ENCODE measurements around the gene MAP3K14.
A peak's percentile ranks its signal among the peaks of the same experiment; 100 is the strongest.

MAP3K14 gene

GRCh38 chr17:45277216-45277849, 39.5 kb downstream of the MAP3K14 start:
- DNase-seq = peak; percentile 77

- no peak for DNase-seq
These were observed 40.8 kb downstream of the MAP3K14 start for GRCh38 chr17:45276031-45276430.

GRCh38 chr17:45274033-45274432, 42.8 kb downstream of the MAP3K14 start:
- DNase-seq = no peak

- no peak for DNase-seq
These were observed 43.3 kb downstream of the MAP3K14 start for GRCh38 chr17:45273551-45273957.

DNA sequence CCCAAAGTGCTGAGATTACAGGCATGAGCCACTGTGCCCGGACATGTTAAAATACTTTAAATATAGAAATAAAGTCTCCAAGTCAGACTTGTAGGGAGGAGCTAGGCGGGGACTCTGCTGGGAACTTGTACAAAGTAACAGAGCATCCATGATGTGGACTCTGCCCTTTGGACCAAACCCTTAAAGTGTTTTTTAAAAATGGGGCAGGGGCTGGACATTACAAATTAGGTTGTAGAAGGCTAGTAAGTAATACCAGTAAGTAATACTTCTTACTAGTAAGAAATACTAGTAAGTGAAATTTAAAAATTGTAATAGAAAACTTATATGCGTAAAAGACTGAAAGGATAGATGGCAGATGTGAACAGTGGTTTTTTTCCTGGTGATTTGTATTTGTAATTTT, 45.2 kb downstream of the MAP3K14 start:
- DNase-seq = no peak

- peak; percentile 16 for DNase-seq
These were observed 45.9 kb downstream of the MAP3K14 start for GRCh38 chr17:45270828-45271418.

GRCh38 chr17:45269912-45270311, 46.9 kb downstream of the MAP3K14 start:
- DNase-seq = no peak

- no peak for DNase-seq
These were observed 49.3 kb downstream of the MAP3K14 start for GRCh38 chr17:45267436-45268055.

DNA sequence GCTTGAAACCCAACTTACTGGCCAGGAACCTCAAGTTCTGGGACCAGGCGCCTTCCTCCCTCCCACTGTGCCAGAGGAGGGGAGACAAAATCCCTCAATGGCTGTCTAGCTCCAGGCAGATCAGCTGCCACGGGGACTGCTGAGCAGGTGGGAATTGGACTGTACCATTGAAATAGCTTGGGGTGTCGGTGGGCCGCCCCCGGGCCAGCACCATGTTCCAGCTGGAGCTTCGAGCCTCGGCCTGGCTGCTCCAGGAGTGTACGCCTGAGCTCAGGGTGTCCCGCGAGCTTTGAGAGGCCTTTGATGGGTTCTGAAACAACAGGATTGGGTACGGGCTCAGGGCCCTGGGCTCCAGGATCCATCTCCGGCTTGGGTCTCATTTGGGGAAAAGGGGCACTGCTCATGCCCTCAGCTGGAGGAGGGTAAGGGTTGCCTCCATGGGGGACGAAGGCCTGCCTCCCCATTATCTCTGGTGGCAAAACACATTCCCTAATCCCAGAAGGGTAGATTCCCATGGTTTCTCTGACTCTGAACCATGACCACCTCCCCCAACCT, 50.4 kb downstream of the MAP3K14 start:
- DNase-seq = no peak

DNA sequence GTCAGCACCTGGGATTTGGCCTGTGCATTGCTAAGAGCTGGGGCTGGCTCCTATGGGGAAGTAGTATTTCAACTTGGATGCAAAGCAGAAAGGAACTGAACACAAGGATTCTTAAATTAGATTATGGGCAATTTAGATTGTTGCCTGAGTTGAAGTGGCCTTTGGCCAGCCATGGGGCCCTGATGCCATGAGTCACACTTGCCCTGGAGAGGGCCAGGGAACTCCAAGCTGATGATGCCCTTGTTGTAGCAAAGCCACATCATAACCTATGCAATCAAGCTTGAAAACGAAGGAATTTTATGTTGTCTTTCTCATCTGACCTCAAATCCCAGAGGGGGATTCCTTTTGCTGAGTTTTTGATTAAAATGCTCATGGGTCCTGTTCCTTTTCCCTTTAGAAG, 51.0 kb downstream of the MAP3K14 start:
- no peak for DNase-seq

DNA sequence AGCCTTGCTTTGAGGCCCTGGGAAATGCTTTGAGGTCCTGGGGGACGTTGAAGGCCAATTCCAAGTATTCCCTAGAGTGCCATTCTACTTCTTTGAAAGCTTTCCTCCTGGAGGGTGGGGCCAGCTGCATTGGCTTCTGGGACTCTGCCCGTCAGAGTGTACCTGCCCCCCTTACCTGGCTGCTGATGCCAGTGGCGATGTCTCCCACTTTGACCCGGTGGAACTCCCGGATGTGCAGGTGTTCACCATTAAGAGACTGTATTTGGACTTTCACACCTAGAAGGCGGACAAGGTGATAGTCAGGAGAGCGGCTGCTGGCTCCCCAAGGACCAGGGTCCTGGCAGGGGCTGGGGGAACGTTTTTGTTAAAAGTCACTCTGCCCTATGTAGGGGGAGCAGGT, 51.8 kb downstream of the MAP3K14 start:
- DNase-seq = no peak

- DNase-seq = no peak
These were observed 52.4 kb downstream of the MAP3K14 start for GRCh38 chr17:45264430-45264829.

DNA sequence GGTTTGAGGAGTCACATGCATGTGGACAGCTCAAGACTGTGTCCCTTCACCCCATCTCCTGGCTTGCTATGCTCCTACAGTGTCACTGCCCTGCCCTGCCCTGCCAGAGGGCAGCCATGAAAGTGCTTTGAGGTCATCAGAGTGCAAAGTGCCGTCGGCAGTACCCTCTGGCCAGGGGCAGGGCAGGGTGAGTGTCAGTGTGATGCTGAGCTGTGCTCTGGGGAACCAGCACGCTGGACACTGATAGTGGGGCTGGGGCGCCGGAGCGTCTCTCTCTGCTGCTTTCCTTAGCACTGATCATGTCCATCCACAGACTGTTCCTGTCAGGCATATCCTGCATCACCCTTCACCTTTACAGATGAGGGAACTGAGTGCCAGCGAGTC, 53.4 kb downstream of the MAP3K14 start:
- no peak for DNase-seq

GRCh38 chr17:45262516-45263476, 54.0 kb downstream of the MAP3K14 start:
- DNase-seq = no peak

- DNase-seq = no peak
These were observed 55.0 kb downstream of the MAP3K14 start, which contains the start of gene SPATA32 for GRCh38 chr17:45261577-45262515. SPATA32 (minus strand) TSS chr17:45262094; CDS start chr17:45262016, 78 bp downstream.

DNA sequence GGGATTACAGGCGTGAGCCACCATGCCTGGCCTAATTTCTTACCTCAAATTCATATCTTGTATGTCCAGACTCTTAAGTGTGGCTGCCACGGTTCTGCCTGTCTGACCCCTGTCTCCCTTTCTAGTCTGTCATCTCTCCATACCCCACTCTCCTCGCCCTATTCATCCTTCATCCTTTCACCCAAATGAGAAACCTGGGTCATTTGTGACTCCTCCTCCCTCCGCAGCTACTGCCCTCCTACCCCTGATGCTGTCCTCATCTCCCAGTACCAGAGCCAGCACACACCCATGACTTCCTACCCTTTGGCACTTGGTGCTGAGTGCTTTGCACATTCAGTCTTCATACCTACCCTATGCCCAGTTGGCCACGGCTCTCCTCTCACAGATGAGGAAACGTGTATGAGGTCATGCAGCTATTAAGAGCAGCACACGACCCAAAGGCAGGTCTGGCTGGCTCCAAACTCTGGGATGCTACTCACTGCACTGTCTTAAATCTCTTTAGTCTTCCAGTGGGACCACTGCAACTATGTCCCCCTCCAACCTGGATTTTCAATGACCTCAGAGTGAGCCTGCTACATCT, 56.5 kb downstream of the MAP3K14 start:
- no peak for DNase-seq

DNA sequence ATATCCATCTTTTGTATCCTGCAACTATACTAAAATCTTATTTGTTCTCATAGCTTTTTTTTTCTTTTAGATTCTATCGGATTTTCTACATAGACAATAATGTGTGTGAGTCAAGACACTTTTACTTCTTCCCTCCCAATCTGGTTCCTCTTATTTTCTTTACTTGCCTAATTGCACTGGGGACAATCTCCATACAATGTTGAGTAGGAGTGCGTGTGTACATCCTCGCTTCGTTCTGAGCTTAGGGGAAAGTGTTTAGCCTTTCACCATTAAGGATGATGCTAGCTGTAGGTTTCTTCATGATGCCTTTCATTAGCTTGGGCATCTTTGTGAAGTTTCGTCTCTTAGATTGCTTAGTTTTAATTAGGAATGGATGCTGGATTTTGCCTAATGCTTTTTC, 57.8 kb downstream of the MAP3K14 start:
- DNase-seq = no peak

- DNase-seq = no peak
These were observed 59.7 kb downstream of the MAP3K14 start for GRCh38 chr17:45257115-45257514.

DNA sequence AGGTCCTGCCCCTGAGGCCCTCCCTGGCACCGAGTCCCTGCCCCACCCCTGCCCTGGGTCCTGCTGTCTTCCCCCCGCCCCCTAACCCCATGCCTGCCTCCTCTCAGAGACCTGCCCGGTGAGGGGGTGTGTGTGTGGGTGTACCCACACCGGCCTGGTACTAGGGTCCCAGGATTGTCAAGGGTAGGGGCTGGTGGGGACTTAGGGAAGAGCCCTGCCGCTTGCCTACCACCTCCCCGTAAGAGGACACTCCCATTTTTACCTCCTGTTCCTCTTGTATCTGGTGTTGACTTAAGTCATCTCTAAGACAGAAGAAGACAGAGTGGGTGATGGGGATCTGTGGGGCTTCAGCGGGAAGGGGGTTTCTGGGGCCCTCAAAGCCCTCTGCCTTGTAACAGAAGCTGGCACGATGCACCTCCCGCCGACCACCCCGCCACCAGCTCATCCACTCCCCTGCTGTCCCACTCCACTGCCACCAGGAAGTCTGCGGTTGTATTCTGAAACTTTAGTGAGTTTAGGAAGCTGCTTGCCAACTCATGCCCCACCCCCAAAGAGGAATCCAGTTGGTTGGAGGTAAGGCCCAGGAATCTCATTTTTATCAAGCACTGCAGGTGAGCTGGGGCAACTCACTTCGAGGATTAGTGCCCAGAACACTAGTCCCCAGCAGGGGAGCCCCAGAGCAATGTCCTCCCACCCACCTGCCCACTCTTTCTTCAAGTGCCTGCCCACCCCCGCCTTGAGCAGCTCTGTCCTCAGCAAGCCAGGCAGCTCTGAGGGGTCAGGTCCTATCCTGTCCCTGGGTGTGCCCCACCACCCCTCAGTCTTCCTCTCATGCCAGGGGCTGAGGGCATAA, 60.5 kb downstream of the MAP3K14 start:
- DNase-seq = no peak

GRCh38 chr17:45255358-45255757, 61.5 kb downstream of the MAP3K14 start:
- no peak for DNase-seq

Measured in GDM1 (cell line).